Measurements from ENCODE around the gene ZSCAN16.

The ZSCAN16 gene

DNA sequence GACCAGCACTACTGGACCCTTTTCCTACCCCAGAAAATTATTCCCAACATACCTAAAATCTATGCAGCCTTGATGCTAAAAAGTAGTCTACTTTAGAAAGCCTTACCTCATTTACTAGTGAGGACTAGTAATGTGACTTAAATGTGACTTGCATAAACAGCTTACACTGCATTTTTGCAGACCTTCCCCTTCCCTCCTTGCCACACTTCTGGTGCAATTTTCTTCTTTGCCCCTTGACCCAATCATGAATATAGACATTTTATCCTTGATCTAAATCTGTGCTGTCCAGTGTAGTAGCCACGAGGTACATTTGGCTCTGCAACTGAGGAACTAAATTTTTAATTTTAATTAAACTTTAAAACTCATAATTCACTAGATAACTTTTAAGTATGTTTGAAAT, 10.3 kb downstream of the ZSCAN16 start:
- no peak for DNase-seq

DNA sequence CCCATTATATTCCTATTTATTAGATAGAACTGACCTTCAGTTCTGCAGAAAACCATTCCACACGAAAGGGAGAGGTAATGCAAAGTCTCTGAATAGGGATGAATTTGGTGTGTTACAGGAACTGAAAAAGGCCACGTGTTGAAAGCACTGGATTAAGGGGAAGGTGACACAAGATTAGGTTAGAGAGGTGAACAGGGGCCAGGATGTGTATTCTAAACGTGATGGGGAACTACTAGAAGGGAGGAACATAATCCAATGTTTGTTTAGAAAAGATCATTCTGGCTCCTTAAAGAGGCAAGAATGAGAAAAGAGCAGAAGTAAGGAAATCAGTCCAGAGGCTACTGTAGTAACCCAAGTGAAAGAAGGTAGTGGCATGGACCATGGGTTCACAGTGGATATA, 11.0 kb downstream of the ZSCAN16 start:
- no peak for DNase-seq

DNA sequence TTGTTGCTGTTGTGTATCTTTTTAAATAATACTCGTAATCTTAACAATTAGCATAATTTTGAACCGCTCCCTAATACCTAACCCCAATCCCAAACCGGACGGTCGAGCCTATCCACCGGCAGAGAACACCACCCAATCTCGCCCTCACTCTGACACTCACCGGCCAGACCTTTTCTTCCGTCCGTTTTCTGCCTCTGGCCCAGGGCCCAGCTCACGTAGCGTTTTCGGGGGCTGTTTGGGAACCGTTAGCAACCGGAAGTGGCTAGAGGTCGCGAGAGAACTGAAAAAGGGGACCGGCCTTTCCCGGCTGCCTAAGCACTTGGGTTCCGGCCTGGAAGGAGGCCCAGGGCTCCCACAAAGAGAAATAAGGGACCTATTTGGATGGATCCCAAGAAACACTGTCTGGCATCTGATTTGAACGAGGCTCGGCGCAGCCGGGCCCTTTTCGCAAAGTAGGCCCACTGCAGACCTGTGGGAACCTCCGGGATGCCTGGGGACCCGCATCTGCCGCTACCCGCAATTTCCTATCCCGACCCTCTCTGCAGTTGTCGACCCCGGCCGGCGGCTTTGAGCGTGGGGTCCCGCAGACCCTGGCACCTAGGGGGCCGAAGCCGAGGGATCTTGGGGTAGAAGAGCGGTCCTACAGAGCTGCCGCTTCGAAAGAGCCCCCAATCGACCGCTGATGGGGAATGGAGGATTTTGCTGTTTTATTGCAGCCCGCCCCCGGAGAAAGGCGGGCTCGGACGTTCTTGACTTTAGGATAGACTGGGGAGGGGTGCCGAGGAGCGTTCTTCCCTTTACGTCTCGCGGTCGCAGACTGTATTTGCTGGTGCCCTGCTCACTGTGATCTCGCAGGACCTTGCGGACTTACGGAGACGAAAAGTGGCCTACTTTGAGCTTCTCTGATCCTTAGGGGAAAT, 12.4 kb downstream of the ZSCAN16 start:
- peak; percentile 91 for DNase-seq

DNA sequence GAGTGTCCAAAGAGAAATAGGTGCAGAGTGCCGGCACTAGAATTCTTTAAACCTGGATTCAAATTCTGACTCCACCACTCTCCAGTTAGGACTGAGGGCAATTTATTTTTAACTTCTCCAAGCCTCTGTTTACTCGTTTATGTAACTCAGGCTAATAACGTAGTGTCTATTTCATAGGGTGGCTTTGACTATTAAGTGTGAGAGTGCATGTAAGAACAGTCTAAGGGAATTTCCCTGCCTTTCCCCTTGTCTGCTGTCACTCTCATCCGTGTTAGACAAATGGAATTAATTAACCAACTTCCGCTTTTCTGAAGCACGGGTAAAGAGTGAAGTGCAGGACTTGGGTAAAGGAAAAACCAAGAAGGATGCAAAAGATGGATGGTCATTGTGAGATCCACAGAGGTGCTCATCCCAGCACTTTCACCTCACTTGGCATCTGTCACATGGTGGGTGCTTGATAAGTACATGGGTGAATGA, 13.1 kb downstream of the ZSCAN16 start:
- peak; percentile 0 for DNase-seq

DNA sequence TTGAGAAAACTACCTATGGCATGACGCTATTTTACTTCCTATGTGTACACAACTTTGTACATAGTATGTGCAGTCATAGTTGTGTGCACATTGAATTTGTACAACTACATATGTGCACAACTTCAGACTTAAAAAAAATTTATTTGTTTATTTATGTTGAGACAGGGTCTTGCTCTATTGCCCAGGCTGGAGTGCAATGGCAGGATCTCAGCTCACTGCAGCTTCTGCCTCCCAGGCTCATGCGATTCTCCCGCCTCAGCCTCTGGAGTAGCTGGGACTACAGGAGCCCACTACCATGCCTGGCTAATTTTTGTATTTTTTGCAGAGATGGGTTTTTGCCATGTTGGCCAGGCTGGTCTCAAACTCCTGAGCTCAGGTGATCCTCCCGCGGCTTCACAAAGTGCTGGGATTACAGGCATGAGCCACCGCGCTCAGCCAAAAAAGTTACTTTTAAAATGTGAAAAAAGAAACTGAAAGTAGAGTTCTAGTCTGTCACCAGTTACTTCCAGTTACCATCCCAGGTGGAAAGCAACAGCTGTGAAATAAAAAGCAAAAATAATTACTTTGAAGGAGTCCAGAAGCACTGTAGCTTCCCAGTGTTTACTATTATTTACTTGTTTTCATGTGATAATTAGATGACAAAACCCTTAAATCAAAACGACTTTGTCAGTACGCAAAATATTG, 15.6 kb downstream of the ZSCAN16 start:
- DNase-seq, result no peak

DNA sequence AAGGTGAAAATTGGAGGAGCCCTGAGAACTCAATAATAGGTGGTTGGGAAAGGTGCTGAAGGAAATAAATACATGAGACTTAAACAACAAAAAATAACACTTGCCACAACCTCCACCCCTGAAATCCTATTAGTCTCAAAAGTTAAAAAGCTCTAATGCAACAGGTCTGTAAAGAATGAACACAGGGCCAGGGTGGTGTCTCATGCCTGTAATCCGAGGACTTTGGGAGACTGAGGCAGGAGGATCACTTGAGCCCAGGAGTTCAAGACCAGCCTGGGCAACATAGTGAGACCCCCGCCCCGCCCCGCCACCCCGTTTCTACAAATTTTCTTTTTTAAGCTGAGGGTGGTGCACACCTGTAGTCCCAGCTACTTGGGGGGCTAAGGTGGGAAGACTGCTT, 16.2 kb downstream of the ZSCAN16 start:
- no peak for DNase-seq

DNA sequence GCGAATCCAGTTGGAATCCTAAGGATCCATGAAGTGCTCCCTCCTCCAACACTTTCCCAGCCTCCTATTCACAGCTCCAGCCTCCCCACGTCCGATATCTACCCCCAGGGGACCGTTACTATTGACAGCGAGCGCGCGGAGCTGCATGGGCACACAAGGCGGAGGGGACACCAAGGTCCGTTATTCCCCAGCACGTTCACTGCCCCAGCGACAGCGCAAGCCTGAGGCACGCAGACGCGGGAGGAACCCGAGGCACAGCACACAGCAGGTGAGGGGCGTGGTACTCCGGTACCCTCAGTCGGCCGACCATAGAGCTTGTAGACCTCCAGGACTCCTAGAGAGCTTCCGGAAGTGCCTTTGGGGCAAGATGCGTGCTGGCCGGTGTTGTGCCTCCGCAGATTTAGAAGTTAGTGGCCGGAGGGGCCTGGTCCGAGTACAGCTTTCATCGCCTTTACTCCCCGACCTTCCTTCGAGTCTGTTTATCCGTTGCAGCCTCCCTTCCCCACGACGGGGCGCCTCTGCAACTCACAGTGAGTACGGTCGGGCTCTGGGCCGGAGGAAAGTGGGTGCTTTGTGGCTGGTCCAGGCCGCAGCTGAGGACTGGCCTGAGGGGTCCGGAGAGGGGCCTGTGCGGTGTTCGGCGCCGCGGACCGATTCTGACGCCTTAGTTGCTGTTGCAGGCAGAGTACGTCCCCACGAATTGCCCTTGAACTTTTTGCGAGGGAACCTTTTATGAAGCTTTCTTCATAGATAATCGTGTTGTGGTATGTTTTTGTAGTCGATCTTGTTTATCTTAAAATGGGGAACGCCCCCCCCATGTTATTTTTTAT, 17.3 kb downstream of the ZSCAN16 start, which contains the start of gene ZKSCAN8:
Gene ZKSCAN8 (plus strand): TSS at position 384 of the 830 bp plus-strand sequence. CDS start 6,525 bp downstream, outside the sequence.
- peak; percentile 75 for DNase-seq

DNA sequence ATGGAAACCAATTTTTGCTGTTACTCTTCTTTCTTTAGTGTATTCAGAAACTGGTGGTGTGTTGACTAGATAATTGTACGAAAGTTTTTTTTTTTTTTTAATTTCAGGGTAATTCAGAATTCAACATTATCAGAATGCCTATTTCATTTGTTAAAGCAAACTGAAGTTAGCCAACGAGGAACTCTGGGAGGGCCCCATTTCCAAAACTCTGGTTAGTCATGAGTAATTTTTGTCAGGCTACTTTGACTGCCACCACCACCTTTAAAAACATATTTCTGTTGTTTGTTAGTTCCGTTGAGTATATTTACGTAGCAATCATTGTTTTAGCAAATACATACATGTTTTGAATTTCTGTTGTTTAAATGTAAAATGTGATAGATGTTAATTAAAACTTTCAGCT, 18.0 kb downstream of the ZSCAN16 start:
- no peak for DNase-seq

DNA sequence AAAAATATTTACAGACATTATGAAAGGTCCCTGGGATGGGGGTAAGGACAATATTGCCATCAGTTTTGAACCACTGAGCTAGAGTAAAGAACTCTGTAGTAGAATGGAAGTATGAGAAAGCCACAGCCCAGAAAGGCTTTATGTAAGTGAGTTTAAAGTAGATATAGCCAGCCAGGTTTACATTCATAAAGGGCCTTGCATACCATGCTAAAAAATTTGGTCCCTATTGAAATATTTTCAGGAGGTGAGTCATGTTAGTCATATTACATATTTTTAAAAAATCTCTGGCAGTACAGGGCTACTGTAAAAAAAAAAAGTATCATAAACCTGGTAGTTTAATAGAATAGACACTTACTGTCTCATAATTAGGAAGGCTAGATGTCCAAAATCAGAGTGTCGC, 20.8 kb downstream of the ZSCAN16 start:
- no peak for DNase-seq

DNA sequence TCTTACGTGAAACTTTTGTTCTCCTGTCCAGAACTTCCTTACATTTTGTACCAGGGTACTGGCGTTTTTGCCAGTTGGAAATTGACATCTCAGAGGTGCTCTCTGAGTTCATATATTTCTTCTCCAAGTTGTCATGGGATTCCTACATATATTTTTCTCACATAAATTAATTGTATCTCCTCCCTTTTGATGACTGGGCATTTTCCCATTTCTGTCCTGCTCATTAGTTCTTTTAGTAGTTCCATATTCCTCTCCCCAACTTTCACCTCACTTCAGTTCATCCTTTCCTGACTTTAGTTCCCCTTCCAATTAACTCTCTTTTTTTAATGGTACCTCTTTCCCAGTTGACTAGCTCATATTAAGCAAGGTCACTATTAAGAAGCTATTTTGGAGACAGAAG, 28.1 kb downstream of the ZSCAN16 start:
- no peak for DNase-seq

DNA sequence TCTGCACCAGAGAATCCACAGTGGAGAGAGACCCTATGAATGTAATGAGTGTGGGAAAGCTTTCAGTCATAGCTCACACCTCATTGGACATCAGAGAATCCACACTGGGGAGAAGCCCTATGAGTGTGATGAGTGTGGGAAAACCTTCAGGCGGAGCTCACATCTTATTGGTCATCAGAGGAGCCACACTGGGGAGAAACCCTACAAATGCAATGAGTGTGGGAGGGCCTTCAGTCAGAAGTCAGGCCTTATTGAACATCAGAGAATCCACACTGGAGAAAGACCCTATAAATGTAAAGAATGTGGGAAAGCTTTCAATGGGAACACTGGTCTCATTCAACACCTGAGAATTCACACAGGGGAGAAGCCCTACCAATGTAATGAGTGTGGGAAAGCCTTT, 29.1 kb downstream of the ZSCAN16 start:
- no peak for DNase-seq

DNA sequence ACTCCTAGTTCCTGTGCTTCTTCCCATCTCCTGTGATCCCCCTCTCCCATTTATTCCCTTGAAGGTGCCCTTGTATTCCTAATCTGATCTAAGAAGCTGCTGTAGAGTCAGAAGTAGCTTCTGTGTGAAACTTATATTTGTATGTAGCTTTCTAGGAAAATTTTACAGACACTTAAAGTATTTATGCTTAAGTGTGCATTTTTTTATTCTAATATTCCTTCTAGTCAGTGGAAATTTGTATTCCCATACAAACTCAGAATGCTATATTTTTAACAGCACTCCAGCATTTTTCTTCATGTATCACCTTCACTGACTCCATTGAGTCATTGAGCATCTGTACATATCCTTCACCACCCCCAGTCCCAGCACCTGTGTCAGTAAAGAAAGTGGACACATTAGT, 29.9 kb downstream of the ZSCAN16 start:
- no peak for DNase-seq

DNA sequence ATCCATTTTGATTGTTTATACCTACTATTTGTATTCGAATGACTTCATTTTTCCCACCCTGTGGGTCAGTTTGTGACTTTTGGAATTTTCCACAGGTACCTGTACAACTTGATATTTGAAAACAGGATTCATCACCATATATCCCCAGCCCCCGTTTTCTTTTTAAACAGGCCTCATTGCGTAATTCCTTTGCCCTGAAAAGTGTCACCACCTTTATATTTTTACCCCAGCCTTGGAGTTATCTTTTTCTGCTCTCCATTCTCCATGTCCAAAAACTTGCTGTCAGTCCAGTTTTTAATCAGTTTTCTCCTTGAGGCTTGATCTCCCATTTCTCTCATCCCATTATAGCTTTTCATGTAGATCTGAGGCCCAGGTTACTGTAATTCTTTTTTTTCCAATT, 33.9 kb downstream of the ZSCAN16 start:
- no peak for DNase-seq

DNA sequence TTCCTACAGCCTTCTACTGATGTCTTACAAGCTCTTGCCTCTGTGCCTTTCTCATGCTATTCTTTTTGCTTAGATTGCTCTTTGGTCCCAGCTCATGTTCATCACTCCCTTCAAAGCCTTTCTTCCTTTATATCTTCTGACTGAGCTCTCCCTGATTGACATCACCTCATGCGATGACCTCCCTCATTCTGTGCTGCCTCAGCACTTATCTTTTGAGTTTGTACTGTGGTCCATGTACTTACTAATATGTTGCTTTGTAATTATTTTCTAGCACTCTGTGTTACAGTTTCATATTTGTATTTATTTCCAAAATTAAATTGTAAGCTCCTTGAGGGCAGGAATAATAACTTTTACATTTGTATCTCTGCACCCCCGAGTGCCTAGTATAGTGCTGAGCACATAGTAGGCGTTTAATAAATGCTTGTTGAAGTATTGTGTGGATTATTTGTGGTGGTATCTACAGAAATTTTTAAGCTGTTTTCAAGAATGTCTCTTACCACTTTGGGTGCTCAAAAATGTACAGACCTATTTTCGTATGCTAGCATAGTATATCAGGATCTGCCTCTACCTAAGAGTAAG, 34.7 kb downstream of the ZSCAN16 start:
- DNase-seq, result no peak

DNA sequence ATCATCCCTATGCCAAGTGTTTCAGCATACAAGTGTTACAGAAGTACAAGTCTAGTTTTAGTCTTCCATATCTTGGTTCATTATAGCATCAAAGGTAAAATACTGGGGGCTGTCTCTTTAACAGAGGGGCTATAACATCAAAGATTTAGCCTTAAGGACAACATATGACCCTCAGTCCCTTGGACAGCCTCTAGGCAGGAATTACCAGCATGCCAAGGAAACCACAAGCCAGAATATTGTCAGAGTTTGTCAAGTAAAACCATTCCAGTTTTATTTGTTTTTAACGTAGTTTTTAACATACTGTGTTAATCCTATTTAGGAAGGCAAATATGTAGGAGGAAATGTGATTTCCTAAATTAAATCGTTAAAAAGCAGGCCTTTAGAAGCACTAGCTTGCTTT, 35.8 kb downstream of the ZSCAN16 start:
- no peak for DNase-seq

DNA sequence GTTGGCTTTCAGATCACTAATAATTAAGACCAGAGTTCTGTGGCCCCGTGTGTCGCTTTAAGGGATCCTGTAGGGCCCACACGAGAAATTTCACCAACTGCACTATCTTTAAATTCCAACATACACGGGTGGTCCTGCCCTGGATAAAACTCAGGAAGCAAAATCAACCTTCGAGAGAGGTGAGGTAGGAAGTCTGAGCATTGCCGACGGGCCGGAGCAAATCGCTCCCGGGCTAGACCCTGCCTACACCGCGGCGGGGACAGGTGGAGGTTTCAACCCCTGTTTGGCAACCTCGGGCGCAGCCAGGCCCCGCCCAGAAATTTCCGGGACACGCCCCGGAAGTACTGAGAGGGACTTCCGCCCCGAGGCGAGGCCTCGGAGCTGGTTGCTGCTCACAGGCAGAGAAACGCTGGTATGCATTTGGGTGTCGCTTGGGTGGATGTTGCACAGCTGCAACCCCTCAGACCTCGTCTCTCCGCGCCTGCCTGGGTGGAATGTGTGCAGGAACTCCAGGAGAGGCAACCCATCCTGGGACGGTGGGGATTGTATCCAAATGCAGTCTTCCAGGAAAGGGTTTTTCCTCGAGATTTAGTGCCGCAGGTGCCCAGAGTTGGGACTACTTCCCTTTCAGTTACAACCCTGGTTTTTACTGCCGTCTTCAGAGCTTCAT, 37.1 kb downstream of the ZSCAN16 start:
- DNase-seq, result peak; percentile 38

DNA sequence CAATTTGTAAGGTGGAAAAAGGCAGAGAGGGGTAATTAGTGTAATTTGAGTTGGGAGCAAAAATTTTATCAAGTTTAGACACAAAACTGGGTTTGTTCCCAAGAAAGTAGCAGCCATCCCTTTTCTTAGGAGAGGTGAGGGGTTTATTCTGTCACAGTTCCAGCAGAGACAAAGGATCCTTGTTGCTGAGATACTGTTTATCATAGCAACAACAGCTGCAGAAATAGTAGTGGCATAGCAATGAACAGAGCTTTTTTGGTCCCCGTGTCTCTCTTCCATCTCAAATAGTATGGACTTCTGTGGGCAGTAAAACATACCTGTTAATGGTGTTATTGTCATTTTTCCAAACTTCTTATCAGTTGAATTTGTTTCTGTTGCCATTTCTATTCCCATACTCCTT, 41.2 kb downstream of the ZSCAN16 start:
- no peak for DNase-seq

DNA sequence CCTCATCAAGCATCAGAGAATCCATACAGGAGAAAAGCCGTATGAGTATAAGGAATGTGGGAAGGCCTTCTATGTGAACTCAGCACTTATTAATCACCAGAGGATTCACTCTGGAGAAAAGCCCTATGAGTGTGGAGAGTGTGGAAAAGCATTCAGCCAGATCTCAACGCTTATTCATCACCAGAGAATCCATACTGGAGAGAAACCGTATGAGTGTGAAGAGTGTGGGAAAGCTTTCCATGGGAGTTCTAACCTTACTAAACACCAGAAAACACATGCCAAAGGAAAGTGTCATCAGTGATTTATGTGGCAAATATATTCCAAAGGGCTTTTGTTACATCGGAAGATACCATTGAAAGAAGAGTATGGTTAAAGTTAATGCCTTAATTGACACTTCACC, 42.7 kb downstream of the ZSCAN16 start:
- no peak for DNase-seq

DNA sequence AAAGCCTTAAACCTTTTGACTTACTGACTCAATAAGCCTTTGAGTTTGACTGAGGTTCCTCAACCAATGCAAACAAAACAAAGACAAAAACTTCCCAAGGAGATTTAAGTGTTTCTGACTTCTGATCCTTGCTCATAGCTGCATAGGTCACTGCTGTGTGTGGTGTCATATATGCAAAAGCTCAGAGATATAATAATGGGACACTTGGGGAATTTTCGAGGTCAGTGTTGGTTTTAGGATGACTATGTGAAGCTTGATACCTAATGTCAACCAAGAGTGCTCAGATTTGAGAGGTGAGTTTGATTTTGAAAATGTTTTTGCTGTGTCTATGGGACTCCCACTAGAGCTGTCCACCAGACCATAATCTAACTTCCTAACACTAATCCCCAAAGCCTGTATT, 43.5 kb downstream of the ZSCAN16 start:
- no peak for DNase-seq

DNA sequence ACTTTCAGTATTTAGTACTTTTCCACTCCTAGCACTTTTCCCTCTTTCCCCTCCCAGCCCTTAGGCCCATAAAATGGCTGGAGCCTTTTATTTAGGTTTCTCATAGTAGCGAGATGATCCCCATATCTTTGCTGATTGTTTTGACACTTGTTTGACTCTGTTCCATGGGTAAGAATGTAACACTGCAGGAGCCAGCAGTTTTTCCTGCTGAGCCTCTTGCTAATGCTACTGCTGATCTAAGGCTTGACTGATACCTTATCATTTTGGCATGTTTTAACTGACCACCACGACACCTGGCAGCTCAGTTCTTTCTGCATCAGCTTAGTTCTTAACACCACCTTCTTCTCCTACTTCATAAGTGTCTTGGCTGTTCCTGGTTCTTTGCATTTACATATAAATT, 46.9 kb downstream of the ZSCAN16 start:
- no peak for DNase-seq

DNA sequence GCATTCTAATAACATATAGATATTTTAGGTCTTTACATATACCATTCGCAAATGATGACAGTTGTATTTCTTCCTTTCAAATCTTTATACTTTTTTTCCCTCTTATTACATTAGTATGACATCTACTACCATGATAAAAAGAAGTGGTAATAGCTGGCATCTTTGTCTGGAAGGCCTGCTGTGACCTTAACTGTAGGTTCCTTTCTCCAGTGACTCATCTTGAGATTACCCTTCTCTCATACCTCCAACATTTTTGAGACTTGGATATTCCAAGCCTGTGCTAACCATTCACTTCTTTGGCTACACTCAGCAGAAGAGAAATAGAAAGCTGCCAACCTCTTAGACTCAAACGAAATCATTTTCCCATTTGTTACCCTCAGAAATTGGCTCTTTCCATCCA, 47.6 kb downstream of the ZSCAN16 start:
- DNase-seq, result no peak

DNA sequence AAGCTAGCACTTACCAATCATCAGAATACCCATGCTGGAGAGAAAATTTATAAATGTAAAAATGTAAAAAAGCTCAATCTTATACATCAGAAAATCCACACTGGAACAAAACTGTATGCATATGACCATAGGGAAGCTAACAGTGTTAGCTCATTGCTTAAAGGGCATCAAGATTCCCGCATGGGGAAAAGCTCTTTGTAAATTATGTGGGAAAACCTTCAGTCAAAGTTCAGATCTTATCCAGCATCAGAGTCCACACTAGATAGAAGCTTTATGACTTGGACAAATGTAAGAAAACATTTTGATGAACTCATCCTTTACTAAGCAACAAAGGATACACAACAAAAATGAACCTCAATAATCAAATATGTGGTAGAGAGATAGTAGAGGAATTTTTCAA, 52.0 kb downstream of the ZSCAN16 start:
- no peak for DNase-seq
